Fibroblast of lung (primary cell): ENCODE data around the gene SYCE3. TPM values are rescaled to one million over a fixed set of nuclear protein-coding genes. Genes with fewer than 3 reads are reported as not detected.

ENCODE experiments used
- DNase-seq, 2 donors: peaks; one replicate each; pipeline versions ENCODE4 v3.0.0 to v3.0.0-alpha.2; 2010; ENCODE audit warnings: low read depth in 2 of 2
- H2AFZ ChIP-seq: 2 replicates; pipeline ENCODE4 v1.5.1; 2012; ENCODE audit warnings: low read length, control low read depth, inconsistent platforms
- H3K27ac ChIP-seq: 2 replicates; pipeline ENCODE4 v1.5.1; 2011; ENCODE audit warnings: low read length, control low read depth; ENCODE audit not compliant: insufficient read depth
- H3K27me3 ChIP-seq: 2 replicates; pipeline ENCODE4 v1.5.1; 2011; ENCODE audit warnings: mild to moderate bottlenecking, low read length; ENCODE audit not compliant: control insufficient read depth, insufficient read depth
- H3K36me3 ChIP-seq: 2 replicates; pipeline ENCODE4 v1.5.1; 2011; ENCODE audit warnings: low read length; ENCODE audit not compliant: control insufficient read depth, insufficient read depth
- H3K4me1 ChIP-seq: 2 replicates; pipeline ENCODE4 v1.5.1; 2011; ENCODE audit warnings: low read length; ENCODE audit not compliant: control insufficient read depth, insufficient read depth; ENCODE audit errors: extremely low read depth
- H3K4me2 ChIP-seq: 2 replicates; pipeline ENCODE4 v1.5.1; 2011; ENCODE audit warnings: low read length, control low read depth; ENCODE audit not compliant: insufficient read depth; ENCODE audit errors: extremely low read depth
- H3K4me3 ChIP-seq, 4 experiments: fragments of 200-600 bp in 1 of 4; sonication (generic) in 1 of 4; replicated peaks in 1 of 4; 2 replicates each; pipeline ENCODE4 v1.5.1; 2011 to 2016; ENCODE audit warnings: low read length in 4 of 4, low read depth in 3 of 4, mild to moderate bottlenecking in 3 of 4, control low read depth in 2 of 4, inconsistent platforms in 1 of 4, mixed read lengths in 1 of 4; ENCODE audit not compliant: insufficient read depth in 1 of 4; ENCODE audit errors: control extremely low read depth in 1 of 4
- H3K79me2 ChIP-seq: 2 replicates; pipeline ENCODE4 v1.5.1; 2012; ENCODE audit warnings: mild to moderate bottlenecking, low read length, inconsistent platforms; ENCODE audit not compliant: control insufficient read depth, insufficient read depth
- H3K9ac ChIP-seq: 2 replicates; pipeline ENCODE4 v1.5.1; 2011; ENCODE audit warnings: mild to moderate bottlenecking, low read length, control low read depth; ENCODE audit not compliant: insufficient read depth
- H3K9me3 ChIP-seq: 2 replicates; pipeline ENCODE4 v1.5.1; 2012; ENCODE audit warnings: low read depth, low read length; ENCODE audit not compliant: control insufficient read depth, insufficient read depth
- H4K20me1 ChIP-seq: 2 replicates; pipeline ENCODE4 v1.5.1; 2011; ENCODE audit warnings: low read length; ENCODE audit not compliant: control insufficient read depth, insufficient read depth; ENCODE audit errors: extremely low read depth
- CTCF ChIP-seq, 2 donors: IDR thresholded peaks in 1 of 2; conservative IDR thresholded peaks in 1 of 2; 1 replicate in 1 of 2; 2 replicates in 1 of 2; pipeline ENCODE4 v1.5.1; 2011 to 2012; ENCODE audit warnings: low read length in 2 of 2, control low read depth in 1 of 2, inconsistent platforms in 1 of 2, low read depth in 1 of 2, mild to moderate bottlenecking in 1 of 2
- EZH2 ChIP-seq: IDR thresholded peaks from 2 replicates; pipeline ENCODE4 v1.5.1; 2012; ENCODE audit warnings: low read length, control low read depth, mild to moderate bottlenecking; ENCODE audit errors: missing control alignments
- polyA plus RNA-seq, 2 donors: library from polyadenylated mRNA; depleted of rRNA in 1 of 2; stranded (reverse) in 1 of 2; unstranded in 1 of 2; fragments of >200 nt; gene quantifications; 2 replicates each; pipeline ENCODE4 v1.2.1, GENCODE V29; 2011 to 2012; ENCODE audit warnings: missing spikeins in 1 of 2
- total RNA-seq: library from RNA; depleted of rRNA; stranded (reverse); fragments of >200 nt; gene quantifications from 2 replicates; pipeline ENCODE4 v1.2.1, GENCODE V29; 2014

The SYCE3 gene
- total and polyA plus RNA-seq, 2 donors (not counting 1 experiment from before 2014, with no cell fraction given) = 0.33 TPM; not detected in 1

GRCh38 chr22:50600538-50600937 is 37.8 kb upstream of the SYCE3 start, which contains the start of gene MAPK8IP2:
Gene MAPK8IP2, plus strand, starts transcription at chr22:50600793. Its CDS starts 26 bp downstream, at chr22:50600819.
- no peaks in the 10 kb centered on the region for H3K36me3 ChIP-seq
- no peak within 1 kb of the TSS for H3K27ac ChIP-seq
- no peak for DNase-seq
- no peak within 1 kb of the TSS for H3K9ac ChIP-seq
- no peak within 1 kb of the TSS for H3K4me2 ChIP-seq
- H4K20me1 ChIP-seq = no peaks in the 10 kb centered on the region
- TF ChIP-seq CTCF (conservative IDR thresholded peaks at IDR 0.05 in 1 of 2, IDR thresholded peaks at IDR 0.05 in 1 of 2; ENCODE audit: low read depth in 1 of 2, low read length in 2 of 2) (no peak), EZH2 (no peak)
- no peak within 1 kb of the TSS for H2AFZ ChIP-seq
- no peaks in the 10 kb centered on the region for H3K4me1 ChIP-seq
- no peaks in the 10 kb centered on the region for H3K9me3 ChIP-seq
- H3K4me3 ChIP-seq = peak within 1 kb of the TSS in 1 of 4 experiments; percentile 12
- no peaks in the 10 kb centered on the region for H3K79me2 ChIP-seq
- H3K27me3 ChIP-seq = peaks cover 25% of the 10 kb centered on the region

- Histone ChIP-seq H3K4me3 (peak overlapping the region in 1 of 4 experiments; percentile 12), H2AFZ (no peak overlapping the region), H3K27me3 (peaks cover 25% of the 10 kb centered on the region), H3K36me3 (no peaks in the 10 kb centered on the region), H3K27ac (no peak overlapping the region), H3K79me2 (no peaks in the 10 kb centered on the region), H3K9ac (no peak overlapping the region), H4K20me1 (no peaks in the 10 kb centered on the region), H3K4me1 (no peaks in the 10 kb centered on the region), H3K4me2 (no peak overlapping the region), H3K9me3 (no peaks in the 10 kb centered on the region)
- peak in 1 of 2 donors; percentile 33 for DNase-seq
- TF ChIP-seq CTCF (conservative IDR thresholded peaks at IDR 0.05 in 1 of 2, IDR thresholded peaks at IDR 0.05 in 1 of 2; ENCODE audit: low read depth in 1 of 2, low read length in 2 of 2) (no peak), EZH2 (peak; percentile 77)
Measured at GRCh38 chr22:50599816-50600455, 37.2 kb upstream of the SYCE3 start.

- Histone ChIP-seq H2AFZ (no peak overlapping the region), H3K27ac (no peak overlapping the region), H3K36me3 (no peaks in the 10 kb centered on the region), H3K4me1 (no peaks in the 10 kb centered on the region), H3K9ac (no peak overlapping the region), H3K27me3 (peaks cover 11% of the 10 kb centered on the region), H3K4me2 (no peak overlapping the region), H4K20me1 (no peaks in the 10 kb centered on the region), H3K4me3 (no peak overlapping the region), H3K9me3 (no peaks in the 10 kb centered on the region), H3K79me2 (no peaks in the 10 kb centered on the region)
- TF ChIP-seq EZH2 = no peak
- no peak for TF ChIP-seq CTCF (conservative IDR thresholded peaks at IDR 0.05 in 1 of 2, IDR thresholded peaks at IDR 0.05 in 1 of 2; ENCODE audit: low read depth in 1 of 2, low read length in 2 of 2)
- no peak for DNase-seq
Measured at GRCh38 chr22:50597097-50597496, 34.4 kb upstream of the SYCE3 start.
